22Rv1 (cell line): Measurements from ENCODE around the gene RACK1.

Experiments
- ZFX ChIP-seq: fragments of 450-650 bp; IDR thresholded peaks from 2 replicates; pipeline ENCODE4 v1.6.1; 2017; ENCODE audit warnings: antibody characterized with exemption, borderline replicate concordance
- TF ChIP-seq, protein P1 (sequence below): fragments of 450-650 bp; IDR thresholded peaks from 2 replicates; pipeline ENCODE4 v1.5.1; 2017; ENCODE audit warnings: mild to moderate bottlenecking

- TF ChIP-seq, protein P1, sequence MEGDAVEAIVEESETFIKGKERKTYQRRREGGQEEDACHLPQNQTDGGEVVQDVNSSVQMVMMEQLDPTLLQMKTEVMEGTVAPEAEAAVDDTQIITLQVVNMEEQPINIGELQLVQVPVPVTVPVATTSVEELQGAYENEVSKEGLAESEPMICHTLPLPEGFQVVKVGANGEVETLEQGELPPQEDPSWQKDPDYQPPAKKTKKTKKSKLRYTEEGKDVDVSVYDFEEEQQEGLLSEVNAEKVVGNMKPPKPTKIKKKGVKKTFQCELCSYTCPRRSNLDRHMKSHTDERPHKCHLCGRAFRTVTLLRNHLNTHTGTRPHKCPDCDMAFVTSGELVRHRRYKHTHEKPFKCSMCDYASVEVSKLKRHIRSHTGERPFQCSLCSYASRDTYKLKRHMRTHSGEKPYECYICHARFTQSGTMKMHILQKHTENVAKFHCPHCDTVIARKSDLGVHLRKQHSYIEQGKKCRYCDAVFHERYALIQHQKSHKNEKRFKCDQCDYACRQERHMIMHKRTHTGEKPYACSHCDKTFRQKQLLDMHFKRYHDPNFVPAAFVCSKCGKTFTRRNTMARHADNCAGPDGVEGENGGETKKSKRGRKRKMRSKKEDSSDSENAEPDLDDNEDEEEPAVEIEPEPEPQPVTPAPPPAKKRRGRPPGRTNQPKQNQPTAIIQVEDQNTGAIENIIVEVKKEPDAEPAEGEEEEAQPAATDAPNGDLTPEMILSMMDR = no peak
- no peak for TF ChIP-seq ZFX
These were observed at the start of gene RACK1 for GRCh38 chr5:181243564-181244343.
